PC-9 (cell line): ENCODE data around the gene TUBA1B.

ENCODE experiments used
- CTCF ChIP-seq: fragments of 200-600 bp; sonication (generic); conservative IDR thresholded peaks from 2 replicates; pipeline ENCODE4 v1.6.1; 2017; ENCODE audit warnings: mixed run types, antibody characterized with exemption, mild to moderate bottlenecking, moderate library complexity
- EZH2 ChIP-seq: fragments of 200-600 bp; sonication (generic); IDR thresholded peaks from 2 replicates; pipeline ENCODE4 v1.8.0; 2017; ENCODE audit warnings: antibody characterized with exemption, low read depth

- TF ChIP-seq CTCF (no peak), EZH2 (no peak)
These were observed 37.4 kb downstream of the TUBA1B start for GRCh38 chr12:49093792-49094159.
